ENCODE results near the gene LARP1B.
"Not testable (repeated sequence)": the region's sequence is repeated elsewhere in the genome, so short reads cannot be mapped to it uniquely, and the experiment has no call there.

The LARP1B gene

GRCh38 chr4:128056396-128056795, 4.7 kb upstream of the LARP1B start:
- no peak for DNase-seq (ENCODE audit: low read depth, low spot score)
- TF ChIP-seq, protein P1, sequence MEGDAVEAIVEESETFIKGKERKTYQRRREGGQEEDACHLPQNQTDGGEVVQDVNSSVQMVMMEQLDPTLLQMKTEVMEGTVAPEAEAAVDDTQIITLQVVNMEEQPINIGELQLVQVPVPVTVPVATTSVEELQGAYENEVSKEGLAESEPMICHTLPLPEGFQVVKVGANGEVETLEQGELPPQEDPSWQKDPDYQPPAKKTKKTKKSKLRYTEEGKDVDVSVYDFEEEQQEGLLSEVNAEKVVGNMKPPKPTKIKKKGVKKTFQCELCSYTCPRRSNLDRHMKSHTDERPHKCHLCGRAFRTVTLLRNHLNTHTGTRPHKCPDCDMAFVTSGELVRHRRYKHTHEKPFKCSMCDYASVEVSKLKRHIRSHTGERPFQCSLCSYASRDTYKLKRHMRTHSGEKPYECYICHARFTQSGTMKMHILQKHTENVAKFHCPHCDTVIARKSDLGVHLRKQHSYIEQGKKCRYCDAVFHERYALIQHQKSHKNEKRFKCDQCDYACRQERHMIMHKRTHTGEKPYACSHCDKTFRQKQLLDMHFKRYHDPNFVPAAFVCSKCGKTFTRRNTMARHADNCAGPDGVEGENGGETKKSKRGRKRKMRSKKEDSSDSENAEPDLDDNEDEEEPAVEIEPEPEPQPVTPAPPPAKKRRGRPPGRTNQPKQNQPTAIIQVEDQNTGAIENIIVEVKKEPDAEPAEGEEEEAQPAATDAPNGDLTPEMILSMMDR (IDR thresholded peaks at IDR 0.05; ENCODE audit: low read depth, low read length): no peak
- in situ Hi-C loops (cut with HindIII; ENCODE audit: low sequenced_read_pairs): no loop called here
- no peak overlapping the region for H3K4me3 ChIP-seq (ENCODE audit: low read depth, low read length)

DNA sequence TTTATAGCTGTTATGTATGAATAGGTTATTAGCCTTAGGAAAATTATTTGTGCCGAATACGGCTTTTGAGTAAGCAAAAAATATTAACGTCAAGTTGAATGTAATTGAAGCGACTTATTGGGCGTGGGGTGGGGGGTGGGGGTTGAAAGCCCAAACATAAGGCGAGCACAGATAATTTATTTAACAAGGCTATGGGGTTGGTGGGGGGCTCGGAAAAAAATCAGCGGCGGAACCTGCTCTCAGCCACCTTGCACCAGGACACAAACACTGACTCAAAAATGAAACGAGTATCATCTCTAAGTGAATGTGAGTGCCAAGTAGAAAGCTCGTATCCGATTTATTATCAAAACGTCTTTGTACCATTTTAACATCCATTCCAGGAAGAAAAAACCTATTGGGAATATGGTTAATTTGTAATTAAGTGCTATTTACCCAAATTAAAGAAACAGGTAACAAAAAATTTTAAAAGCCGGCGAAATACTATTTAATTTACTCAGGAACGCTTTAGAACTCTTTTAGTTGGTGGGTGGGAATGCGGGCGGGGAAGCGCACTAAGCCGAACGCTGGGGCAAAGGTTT, 902 bp upstream of the LARP1B start:
- H3K4me3 ChIP-seq (ENCODE audit: low read depth, low read length): peak overlapping the region; percentile 55
- TF ChIP-seq, protein P1 (IDR thresholded peaks at IDR 0.05; ENCODE audit: low read depth, low read length): no peak
- no peak for DNase-seq (ENCODE audit: low read depth, low spot score)
- in situ Hi-C loops (cut with HindIII; ENCODE audit: low sequenced_read_pairs): no loop called here

- TF ChIP-seq, protein P1 (IDR thresholded peaks at IDR 0.05; ENCODE audit: low read depth, low read length): peak; percentile 15
- in situ Hi-C loops (cut with HindIII; ENCODE audit: low sequenced_read_pairs): no loop called here
Measured at GRCh38 chr4:128061566-128062536, 739 bp downstream of the LARP1B start.

GRCh38 chr4:128066453-128066820, 5.3 kb downstream of the LARP1B start:
- DNase-seq (ENCODE audit: low read depth, low spot score); in situ Hi-C loops (cut with HindIII; ENCODE audit: low sequenced_read_pairs); H3K4me3 ChIP-seq (ENCODE audit: low read depth, low read length): not testable (repeated sequence)

More at GRCh38 chr4:128061566-128062536, 739 bp downstream of the LARP1B start:
- peak overlapping the region; percentile 55 for H3K4me3 ChIP-seq (ENCODE audit: low read depth, low read length)
- DNase-seq (ENCODE audit: low read depth, low spot score): peak; percentile 42

DNA sequence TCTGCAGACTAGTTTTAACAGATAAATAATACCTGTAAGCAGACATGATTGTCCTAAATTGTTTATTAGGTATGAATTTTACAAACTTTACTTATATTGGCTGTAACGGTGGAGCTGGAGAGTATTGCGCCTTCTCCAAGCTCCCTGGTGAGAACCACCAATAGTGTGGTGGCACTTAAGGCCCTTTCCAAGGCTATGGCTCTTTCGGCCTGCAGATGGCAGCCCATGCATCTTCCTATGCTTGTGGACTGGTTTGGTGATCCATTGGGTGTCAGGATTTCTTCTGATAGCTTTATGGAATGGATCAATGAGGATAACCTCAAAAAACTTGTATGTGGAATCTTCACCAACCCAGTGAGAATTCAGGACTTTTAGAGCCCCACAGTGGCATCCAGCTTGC, 7.8 kb downstream of the LARP1B start:
- DNase-seq (ENCODE audit: low read depth, low spot score): peak; percentile 16
- TF ChIP-seq, protein P1 (IDR thresholded peaks at IDR 0.05; ENCODE audit: low read depth, low read length): peak; percentile 45
- no peak overlapping the region for H3K4me3 ChIP-seq (ENCODE audit: low read depth, low read length)
- in situ Hi-C loops (cut with HindIII; ENCODE audit: low sequenced_read_pairs): no loop called here

GRCh38 chr4:128076464-128076863, 15.4 kb downstream of the LARP1B start:
- no peak overlapping the region for H3K4me3 ChIP-seq (ENCODE audit: low read depth, low read length)
- DNase-seq (ENCODE audit: low read depth, low spot score): no peak
- TF ChIP-seq, protein P1 (IDR thresholded peaks at IDR 0.05; ENCODE audit: low read depth, low read length): no peak
- in situ Hi-C loops (cut with HindIII; ENCODE audit: low sequenced_read_pairs): no loop called here

- in situ Hi-C loops (cut with HindIII; ENCODE audit: low sequenced_read_pairs); DNase-seq (ENCODE audit: low read depth, low spot score): not testable (repeated sequence)
Measured at GRCh38 chr4:128095293-128095692, 34.2 kb downstream of the LARP1B start.

More at GRCh38 chr4:128095293-128095692, 34.2 kb downstream of the LARP1B start:
- not testable (repeated sequence) for H3K4me3 ChIP-seq (ENCODE audit: low read depth, low read length)

Data from astrocyte of the spinal cord (primary cell).